ENCODE measurements around the gene GJB1. TPM values are rescaled to one million over a fixed set of nuclear protein-coding genes. Genes with fewer than 3 reads are reported as not detected.
"Not testable (repeated sequence)": the region's sequence is repeated elsewhere in the genome, so short reads cannot be mapped to it uniquely, and the experiment has no call there.

GJB1 gene
- total RNA-seq: not detected

GRCh38 chrX:71222929-71223328, at the start of gene GJB1:
TSS of gene GJB1 (plus strand) at chrX:71223224. CDS start at chrX:71223708, 484 bp downstream.
- H3K36me3 Mint-ChIP-seq (ENCODE audit: insufficient read depth): no peaks in the 10 kb centered on the region
- ATAC-seq (no peak), DNase-seq (no peak)
- H3K4me3 Mint-ChIP-seq: no peak within 1 kb of the TSS
- no peaks in the 10 kb centered on the region for H3K4me1 Mint-ChIP-seq (ENCODE audit: low read depth)
- H3K9me3 Mint-ChIP-seq: no peaks in the 10 kb centered on the region
- H3K27me3 Mint-ChIP-seq (ENCODE audit: low read depth): no peaks in the 10 kb centered on the region

- DNase-seq (no peak), ATAC-seq (no peak)
- H3K4me1 Mint-ChIP-seq (ENCODE audit: low read depth): peaks cover 2% of the 10 kb centered on the region
- peaks cover 11% of the 10 kb centered on the region for H3K36me3 Mint-ChIP-seq (ENCODE audit: insufficient read depth)
- no peaks in the 10 kb centered on the region for H3K9me3 Mint-ChIP-seq
- H3K27me3 Mint-ChIP-seq (ENCODE audit: low read depth): no peaks in the 10 kb centered on the region
- no peak overlapping the region for H3K4me3 Mint-ChIP-seq
These were observed 49.6 kb upstream of the GJB1 start for GRCh38 chrX:71173440-71173839.

- no peak for DNase-seq
- Mint-ChIP-seq H3K4me1 (ENCODE audit: low read depth) (peaks cover 6% of the 10 kb centered on the region), H3K9me3 (no peaks in the 10 kb centered on the region), H3K27me3 (ENCODE audit: low read depth) (no peaks in the 10 kb centered on the region), H3K36me3 (ENCODE audit: insufficient read depth) (peaks cover 11% of the 10 kb centered on the region), H3K4me3 (no peak overlapping the region)
- no peak for ATAC-seq
These were observed 48.2 kb upstream of the GJB1 start for GRCh38 chrX:71174795-71175194.

GRCh38 chrX:71175531-71175930, 47.5 kb upstream of the GJB1 start:
- Mint-ChIP-seq H3K9me3 (no peaks in the 10 kb centered on the region), H3K4me1 (ENCODE audit: low read depth) (peaks cover 6% of the 10 kb centered on the region), H3K4me3 (no peak overlapping the region), H3K27me3 (ENCODE audit: low read depth) (no peaks in the 10 kb centered on the region), H3K36me3 (ENCODE audit: insufficient read depth) (peaks cover 11% of the 10 kb centered on the region)
- ATAC-seq: no peak
- no peak for DNase-seq

GRCh38 chrX:71177327-71177726, 45.7 kb upstream of the GJB1 start:
- ATAC-seq (no peak), DNase-seq (no peak)
- no peaks in the 10 kb centered on the region for H3K27me3 Mint-ChIP-seq (ENCODE audit: low read depth)
- H3K9me3 Mint-ChIP-seq: no peaks in the 10 kb centered on the region
- H3K4me3 Mint-ChIP-seq: no peak overlapping the region
- H3K36me3 Mint-ChIP-seq (ENCODE audit: insufficient read depth): peaks cover 11% of the 10 kb centered on the region
- H3K4me1 Mint-ChIP-seq (ENCODE audit: low read depth): peaks cover 7% of the 10 kb centered on the region

- H3K9me3 Mint-ChIP-seq: no peaks in the 10 kb centered on the region
These were observed 44.1 kb upstream of the GJB1 start for GRCh38 chrX:71178908-71179307.

GRCh38 chrX:71180579-71181265, 42.3 kb upstream of the GJB1 start:
- H3K36me3 Mint-ChIP-seq (ENCODE audit: insufficient read depth); H3K27me3 Mint-ChIP-seq (ENCODE audit: low read depth); H3K9me3 Mint-ChIP-seq; DNase-seq; ATAC-seq: not testable (repeated sequence)
- Mint-ChIP-seq H3K4me1 (ENCODE audit: low read depth) (peaks cover 13% of the 10 kb centered on the region), H3K4me3 (peak overlapping the region; percentile 57)

More at GRCh38 chrX:71178908-71179307, 44.1 kb upstream of the GJB1 start:
- DNase-seq (peak; percentile 38), ATAC-seq (no peak)
- Mint-ChIP-seq H3K27me3 (ENCODE audit: low read depth) (no peaks in the 10 kb centered on the region), H3K36me3 (ENCODE audit: insufficient read depth) (peaks cover 7% of the 10 kb centered on the region), H3K4me1 (ENCODE audit: low read depth) (peaks cover 13% of the 10 kb centered on the region), H3K4me3 (no peak overlapping the region)

- peak overlapping the region; percentile 82 for H3K4me3 Mint-ChIP-seq
- ATAC-seq: peak; percentile 59
- no peaks in the 10 kb centered on the region for H3K9me3 Mint-ChIP-seq
- peak; percentile 17 for DNase-seq
- peaks cover 6% of the 10 kb centered on the region for H3K36me3 Mint-ChIP-seq (ENCODE audit: insufficient read depth)
- H3K27me3 Mint-ChIP-seq (ENCODE audit: low read depth): no peaks in the 10 kb centered on the region
- peaks cover 13% of the 10 kb centered on the region for H3K4me1 Mint-ChIP-seq (ENCODE audit: low read depth)
These were observed 41.5 kb upstream of the GJB1 start for GRCh38 chrX:71181558-71181909.

- Mint-ChIP-seq H3K9me3 (no peaks in the 10 kb centered on the region), H3K27me3 (ENCODE audit: low read depth) (no peaks in the 10 kb centered on the region), H3K36me3 (ENCODE audit: insufficient read depth) (peaks cover 4% of the 10 kb centered on the region), H3K4me1 (ENCODE audit: low read depth) (peaks cover 17% of the 10 kb centered on the region), H3K4me3 (peak overlapping the region; percentile 82)
- peak; percentile 95 to 97 for ATAC-seq
- peak; percentile 72 for DNase-seq
These were observed 40.9 kb upstream of the GJB1 start for GRCh38 chrX:71181910-71182799.

GRCh38 chrX:71182871-71183270, 40.2 kb upstream of the GJB1 start:
- Mint-ChIP-seq H3K27me3 (ENCODE audit: low read depth) (no peaks in the 10 kb centered on the region), H3K4me1 (ENCODE audit: low read depth) (peaks cover 17% of the 10 kb centered on the region), H3K4me3 (peak overlapping the region; percentile 82), H3K36me3 (ENCODE audit: insufficient read depth) (peaks cover 2% of the 10 kb centered on the region), H3K9me3 (no peaks in the 10 kb centered on the region)
- DNase-seq (no peak), ATAC-seq (no peak)

- H3K9me3 Mint-ChIP-seq: no peaks in the 10 kb centered on the region
- H3K36me3 Mint-ChIP-seq (ENCODE audit: insufficient read depth): peaks cover 2% of the 10 kb centered on the region
- H3K27me3 Mint-ChIP-seq (ENCODE audit: low read depth): no peaks in the 10 kb centered on the region
- no peak for ATAC-seq
- no peak for DNase-seq
- H3K4me3 Mint-ChIP-seq: no peak overlapping the region
- peaks cover 17% of the 10 kb centered on the region for H3K4me1 Mint-ChIP-seq (ENCODE audit: low read depth)
These were observed 39.7 kb upstream of the GJB1 start for GRCh38 chrX:71183341-71183740.

GRCh38 chrX:71184092-71184491, 38.9 kb upstream of the GJB1 start:
- Mint-ChIP-seq H3K9me3 (no peaks in the 10 kb centered on the region), H3K4me3 (no peak overlapping the region), H3K4me1 (ENCODE audit: low read depth) (peaks cover 15% of the 10 kb centered on the region), H3K27me3 (ENCODE audit: low read depth) (no peaks in the 10 kb centered on the region), H3K36me3 (ENCODE audit: insufficient read depth) (peaks cover 2% of the 10 kb centered on the region)
- DNase-seq (no peak), ATAC-seq (no peak)

- Mint-ChIP-seq H3K36me3 (ENCODE audit: insufficient read depth) (peaks cover 2% of the 10 kb centered on the region), H3K9me3 (no peaks in the 10 kb centered on the region), H3K4me1 (ENCODE audit: low read depth) (peaks cover 14% of the 10 kb centered on the region), H3K4me3 (no peak overlapping the region), H3K27me3 (ENCODE audit: low read depth) (no peaks in the 10 kb centered on the region)
- no peak for DNase-seq
- no peak for ATAC-seq
These were observed 38.1 kb upstream of the GJB1 start for GRCh38 chrX:71184803-71185495.

GRCh38 chrX:71191248-71191647, 31.8 kb upstream of the GJB1 start:
- Mint-ChIP-seq H3K27me3 (ENCODE audit: low read depth) (no peaks in the 10 kb centered on the region), H3K36me3 (ENCODE audit: insufficient read depth) (peaks cover 4% of the 10 kb centered on the region), H3K9me3 (no peaks in the 10 kb centered on the region), H3K4me3 (no peak overlapping the region), H3K4me1 (ENCODE audit: low read depth) (peaks cover 29% of the 10 kb centered on the region)
- ATAC-seq (no peak), DNase-seq (no peak)
